Pulmonary artery endothelial cell (primary cell): ENCODE measurements around the gene VAC14. TPM values are rescaled to one million over a fixed set of nuclear protein-coding genes. Genes with fewer than 3 reads are reported as not detected.
"Not testable (repeated sequence)": the region's sequence is repeated elsewhere in the genome, so short reads cannot be mapped to it uniquely, and the experiment has no call there.

Source experiments
- DNase-seq: peaks from one replicate; pipeline ENCODE4 v3.0.0-alpha.2; 2011; ENCODE audit warnings: low read depth, low spot score
- total RNA-seq: library from RNA; depleted of rRNA; stranded (reverse); fragments of >200 nt; gene quantifications from 2 replicates; pipeline ENCODE4 v1.2.3, GENCODE V29; 2014

VAC14 gene
- total RNA-seq: 22.3 and 27.3 TPM in 2 replicates

DNA sequence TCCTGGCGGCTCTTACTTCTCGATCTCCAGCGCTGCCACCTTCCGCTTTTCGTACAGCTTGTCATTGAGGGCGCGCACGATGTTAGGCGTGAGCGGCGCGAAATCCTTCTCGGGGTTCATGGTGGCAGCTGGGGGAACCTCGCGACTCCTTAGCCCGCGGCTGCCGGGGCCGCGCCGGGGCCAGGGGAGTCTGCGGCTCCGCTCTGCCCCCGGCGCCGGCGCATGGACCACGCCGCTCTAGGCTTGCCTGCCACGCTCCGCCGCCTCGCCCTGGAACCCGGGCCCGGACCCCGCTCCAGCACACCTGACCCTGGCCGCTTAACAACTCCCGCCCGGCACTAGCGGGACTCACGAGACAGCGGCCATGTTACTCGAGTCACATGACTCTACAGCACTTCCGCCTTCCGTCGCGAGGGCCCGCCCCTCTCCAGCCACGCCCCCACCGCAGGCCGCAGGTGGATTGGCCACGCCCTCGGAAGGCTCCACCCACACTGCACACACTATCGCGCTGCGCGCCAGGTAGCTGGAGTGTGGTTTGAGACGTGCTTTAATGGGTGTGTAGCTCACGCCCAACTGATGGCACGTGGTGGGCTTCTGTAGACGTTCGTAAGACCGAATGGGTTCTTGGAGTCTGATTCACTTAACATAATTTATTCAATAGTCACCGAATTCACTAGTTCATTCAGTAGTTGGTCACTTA lies at the start of gene VAC14:
TSS of gene VAC14 (minus strand) at position 378 of the 700 bp plus-strand sequence. CDS start at position 120, 258 bp downstream.
- peak; percentile 51 for DNase-seq

DNA sequence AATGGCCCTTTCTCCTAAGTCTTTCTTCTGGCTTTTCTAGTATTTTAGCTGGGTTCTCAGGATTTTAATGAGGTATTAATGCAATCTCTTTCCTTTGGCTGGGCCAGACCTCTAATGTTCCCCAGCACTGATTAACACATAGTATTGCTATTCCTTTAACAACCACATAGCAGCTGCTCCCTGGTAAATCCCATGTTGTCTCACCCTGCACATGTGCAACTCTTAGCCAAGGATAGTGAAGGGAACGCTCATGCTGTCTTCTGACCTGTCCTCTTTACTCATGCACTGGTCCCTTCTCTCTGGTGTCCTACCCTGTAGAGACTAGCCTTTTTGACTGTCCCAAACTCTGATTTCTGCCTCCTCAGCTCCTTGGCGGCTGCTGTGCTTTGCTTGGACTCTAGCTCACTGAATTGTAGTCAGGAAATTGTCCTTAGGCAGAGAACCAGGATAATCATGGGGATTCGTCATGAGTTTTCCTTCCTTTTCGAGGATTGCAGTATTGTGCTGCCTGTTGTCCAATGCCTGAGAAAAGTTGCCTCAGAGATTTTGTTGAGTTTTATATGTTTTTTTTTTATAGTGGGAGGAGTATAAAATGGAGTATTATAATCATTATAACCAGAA lies 22.6 kb upstream of the VAC14 start:
- DNase-seq: not testable (repeated sequence)

DNA sequence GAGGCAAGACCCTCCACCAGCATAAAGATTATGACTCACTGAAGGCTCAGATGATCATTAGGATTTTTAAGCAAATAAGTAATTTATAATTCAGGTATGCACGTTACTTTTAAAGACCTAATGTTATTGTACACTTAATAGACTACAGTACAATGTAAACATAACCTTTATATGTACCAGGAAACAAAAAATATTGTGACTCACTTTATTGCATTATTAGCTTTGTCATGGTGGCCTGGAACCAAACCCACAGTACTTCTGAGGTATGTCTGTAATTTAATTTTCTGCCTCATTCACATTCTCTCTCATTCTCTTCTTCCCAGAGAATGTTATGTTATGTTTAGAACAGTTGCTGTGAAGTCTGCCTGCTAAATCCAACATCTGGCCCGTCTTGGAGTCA lies 21.8 kb upstream of the VAC14 start:
- DNase-seq: not testable (repeated sequence)

DNA sequence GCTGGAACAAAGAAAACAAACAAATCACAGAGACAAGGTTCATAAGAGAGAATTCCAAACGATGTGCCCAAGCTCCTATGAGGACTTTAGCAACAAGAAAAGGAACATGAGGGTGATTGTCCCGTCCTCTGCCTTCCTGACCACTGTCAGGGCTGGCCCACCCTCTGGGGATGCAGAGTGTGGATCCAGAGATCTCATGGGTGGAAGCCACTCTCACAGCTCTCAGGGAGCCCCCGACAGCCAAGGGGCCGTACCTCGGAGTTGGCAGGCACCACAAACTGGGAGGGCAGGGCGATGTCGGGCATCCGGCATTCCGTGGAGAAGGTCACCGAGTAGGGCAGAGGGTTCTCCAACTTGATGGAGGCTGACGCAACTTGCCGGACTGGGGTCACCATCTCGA lies 17.1 kb upstream of the VAC14 start:
- DNase-seq: not testable (repeated sequence)

DNA sequence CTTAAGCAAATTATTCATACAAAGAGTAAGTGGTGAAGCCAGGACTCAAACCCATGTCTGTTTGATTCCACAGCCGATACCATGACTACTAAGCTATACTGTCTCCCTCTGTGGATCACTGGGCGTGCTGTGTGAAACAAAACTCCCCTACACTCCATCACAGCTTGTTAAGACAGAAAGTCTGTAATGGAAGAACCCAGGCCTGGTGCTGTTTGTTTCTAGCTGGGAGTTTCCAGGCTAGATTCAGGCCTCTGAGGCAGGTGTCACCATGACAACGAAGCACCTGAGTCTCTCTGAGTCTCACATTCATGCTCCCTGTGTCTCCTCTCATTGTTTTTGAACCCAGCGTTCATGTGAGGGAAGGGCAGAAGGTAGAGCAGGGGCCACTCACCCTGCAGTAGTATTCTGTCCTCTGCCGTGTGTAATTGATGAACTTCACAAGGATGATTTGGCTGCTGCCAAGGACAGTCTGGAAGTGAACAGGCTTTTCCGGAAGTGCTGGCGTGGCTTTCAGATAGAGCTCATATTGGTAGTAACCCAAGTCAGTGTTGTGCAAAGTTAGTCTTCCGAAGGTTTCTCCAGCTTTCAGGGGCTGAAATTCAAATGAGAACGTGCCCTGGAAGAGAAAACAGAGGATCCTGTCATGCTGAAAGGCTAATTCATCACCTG lies 8.6 kb upstream of the VAC14 start:
- DNase-seq: no peak

DNA sequence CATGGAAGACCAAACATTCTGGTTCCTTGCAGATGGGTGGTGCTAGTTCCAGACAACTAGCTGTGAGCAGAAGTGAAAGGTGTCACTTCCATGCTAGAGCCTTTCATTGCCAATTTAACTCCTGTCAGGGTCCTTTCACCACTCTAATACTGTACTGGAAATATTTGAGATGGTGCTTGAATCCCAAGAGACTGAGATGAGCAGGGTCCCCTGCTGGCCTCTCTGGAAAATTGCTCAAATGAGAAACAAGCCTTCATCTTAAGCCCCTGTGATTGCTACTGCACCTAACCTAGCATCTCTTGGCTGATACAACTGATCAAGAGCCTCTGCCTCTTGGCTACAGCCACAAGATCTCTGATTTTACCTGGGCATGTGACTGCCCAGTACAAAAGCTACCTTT lies 7.4 kb upstream of the VAC14 start:
- DNase-seq: no peak

DNA sequence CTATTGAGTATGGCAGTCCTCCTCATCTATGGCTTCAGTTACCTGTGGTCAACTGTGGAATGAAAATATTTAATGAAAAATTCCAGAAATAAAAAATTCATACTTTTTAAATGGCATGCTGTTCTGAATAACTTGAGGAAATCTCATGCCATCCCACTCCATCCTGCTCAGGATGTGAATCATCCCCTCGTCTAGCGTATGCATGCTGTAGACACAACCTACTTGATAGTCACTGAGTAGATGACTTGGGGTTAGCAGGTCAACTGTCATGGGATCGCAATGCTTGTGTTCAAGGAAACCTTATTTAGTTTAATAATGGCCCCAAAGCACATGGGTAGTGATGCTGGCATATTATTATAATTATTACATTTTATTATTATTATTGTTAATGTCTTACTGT lies 4.8 kb upstream of the VAC14 start:
- DNase-seq: peak; percentile 66

DNA sequence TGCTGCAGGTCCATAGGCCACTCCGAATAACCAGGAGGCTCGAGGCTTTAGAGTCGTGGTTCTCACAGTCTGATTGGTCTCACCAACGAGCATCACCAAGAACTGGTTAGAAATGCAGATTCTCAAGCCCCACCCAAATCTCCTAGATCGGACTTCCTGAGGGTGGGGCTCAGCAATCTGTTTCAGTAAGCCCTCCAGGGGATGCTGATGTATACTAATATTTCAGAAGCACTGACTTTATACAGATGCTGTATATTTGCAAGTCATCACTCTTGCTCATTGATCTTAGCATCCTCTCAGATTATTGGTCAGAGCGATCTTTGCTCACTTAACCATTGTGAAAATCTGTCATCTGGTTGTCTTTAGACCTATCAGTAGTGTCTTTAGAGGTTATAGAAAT lies 4.4 kb upstream of the VAC14 start:
- DNase-seq: no peak

DNA sequence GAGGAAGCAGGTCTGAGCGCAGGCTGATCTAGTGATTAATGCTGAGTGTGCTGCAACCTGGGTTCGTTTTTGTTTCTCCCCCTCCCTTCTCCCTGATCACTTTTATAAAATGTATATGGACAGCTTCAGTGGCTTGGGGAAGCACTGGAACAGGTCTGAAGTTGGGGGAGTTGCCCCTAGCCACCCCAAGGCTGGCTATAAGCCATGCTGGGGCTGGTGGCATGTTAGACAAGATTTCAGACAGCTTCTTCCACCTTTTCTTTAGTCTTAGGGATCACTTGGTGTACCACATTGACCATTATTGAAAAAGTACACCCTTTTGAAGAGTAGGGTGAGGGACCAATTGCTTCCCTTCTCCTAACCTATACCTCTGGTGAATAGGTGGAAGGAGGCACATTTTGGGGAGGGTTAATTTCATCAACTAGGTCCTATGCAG lies 3.8 kb upstream of the VAC14 start:
- no peak for DNase-seq

DNA sequence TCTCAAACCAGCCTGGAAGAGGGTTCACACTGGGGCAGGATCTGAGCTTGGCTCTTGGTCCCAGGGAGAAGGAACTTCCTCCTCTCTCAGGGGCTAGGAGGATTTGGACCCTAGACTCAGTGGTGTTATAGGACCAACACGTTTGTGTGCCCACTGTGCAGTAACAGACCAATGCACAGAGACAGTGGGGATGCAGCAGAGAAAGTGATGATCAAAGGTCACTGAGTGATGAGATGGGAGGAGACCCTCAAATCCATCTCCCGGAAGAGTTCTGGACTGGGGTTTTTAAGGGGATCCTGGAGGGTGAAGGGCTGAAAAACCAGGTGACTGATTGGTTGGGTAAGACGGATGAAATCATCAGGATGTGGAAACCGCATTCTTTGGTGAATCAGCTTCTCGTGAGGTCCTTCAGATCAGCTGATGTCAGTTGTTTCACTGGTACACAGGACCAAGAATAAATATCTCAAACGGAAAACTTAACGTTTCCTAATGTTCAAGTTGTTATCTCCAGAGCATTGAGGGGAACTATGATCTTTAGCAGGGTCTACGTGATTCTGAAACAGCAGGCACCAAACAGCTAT lies 3.3 kb upstream of the VAC14 start:
- peak; percentile 71 for DNase-seq

DNA sequence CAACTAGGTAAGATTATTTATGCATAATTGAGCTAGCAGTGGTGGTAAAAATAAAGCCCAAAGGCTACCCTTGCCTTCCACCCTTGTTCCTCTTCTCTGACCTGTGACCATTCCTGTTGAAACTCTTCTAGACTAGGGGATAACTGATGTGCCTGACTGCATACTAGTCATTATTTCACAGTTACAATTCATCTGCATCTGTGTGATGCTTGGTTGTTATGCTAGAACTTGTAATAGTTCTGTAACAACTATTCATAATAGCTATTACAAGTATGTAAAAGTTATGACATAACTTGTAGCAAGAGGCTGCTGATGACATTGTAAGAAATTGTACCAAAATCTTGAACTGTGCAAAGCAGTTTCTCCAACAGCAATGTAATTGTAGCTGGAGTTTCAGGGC lies 2.4 kb upstream of the VAC14 start:
- no peak for DNase-seq

DNA sequence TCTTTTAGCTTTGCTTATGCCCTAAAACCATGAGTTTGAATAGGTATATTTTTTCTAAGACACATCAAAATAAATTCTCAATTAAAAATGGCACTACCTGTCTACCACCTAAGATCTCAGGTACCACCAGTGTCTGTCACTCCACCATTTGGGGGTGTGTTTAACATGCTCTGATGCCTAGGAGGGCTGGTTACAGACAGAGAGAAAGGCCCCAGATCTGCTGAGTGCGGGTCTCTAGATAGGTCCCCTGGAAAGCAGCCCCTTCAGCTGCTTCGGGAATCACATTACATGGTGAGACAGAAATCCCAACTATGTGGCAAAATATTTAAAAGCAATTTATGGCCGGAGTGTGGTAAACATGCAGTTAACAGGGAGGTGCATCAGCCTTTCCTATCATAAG lies 653 bp upstream of the VAC14 start:
- no peak for DNase-seq

DNA sequence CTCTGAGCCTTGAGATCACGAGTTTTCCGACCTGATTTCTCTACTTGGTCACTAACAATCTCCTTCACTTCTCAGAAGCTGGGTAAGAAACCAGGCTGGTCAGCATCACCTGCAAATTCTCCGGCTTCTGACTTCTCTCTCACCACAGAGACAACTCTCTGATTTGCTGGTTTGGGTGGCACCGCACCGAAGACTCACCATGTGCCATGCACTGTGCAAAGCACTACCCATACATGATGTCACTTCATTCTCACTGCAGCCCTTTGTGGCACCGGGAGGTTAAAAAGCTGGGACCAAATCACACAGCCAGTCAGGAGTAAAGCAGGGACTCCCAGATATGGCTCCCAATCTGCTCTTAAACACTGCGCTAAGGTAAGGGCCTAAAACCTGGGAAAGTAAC lies 647 bp downstream of the VAC14 start:
- DNase-seq: no peak

DNA sequence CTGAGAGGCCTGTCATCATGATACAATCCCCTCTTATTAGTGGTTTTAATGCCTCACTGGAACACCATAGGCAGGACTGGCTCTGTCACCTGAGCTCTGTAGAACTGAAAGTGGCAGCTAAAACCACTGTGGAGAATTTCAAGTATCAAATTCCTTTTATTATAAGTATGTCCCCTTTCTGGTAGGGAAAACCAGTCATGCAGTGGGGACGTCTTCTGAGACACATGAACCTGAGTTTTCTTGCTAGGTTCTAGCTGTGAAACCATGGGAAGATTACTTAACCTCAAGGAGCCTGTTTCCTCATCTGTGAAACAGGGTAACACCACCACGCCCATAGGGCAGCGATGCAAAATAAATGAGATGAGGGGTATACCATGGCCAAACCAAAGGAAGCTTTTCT lies 4.7 kb downstream of the VAC14 start:
- DNase-seq: no peak

DNA sequence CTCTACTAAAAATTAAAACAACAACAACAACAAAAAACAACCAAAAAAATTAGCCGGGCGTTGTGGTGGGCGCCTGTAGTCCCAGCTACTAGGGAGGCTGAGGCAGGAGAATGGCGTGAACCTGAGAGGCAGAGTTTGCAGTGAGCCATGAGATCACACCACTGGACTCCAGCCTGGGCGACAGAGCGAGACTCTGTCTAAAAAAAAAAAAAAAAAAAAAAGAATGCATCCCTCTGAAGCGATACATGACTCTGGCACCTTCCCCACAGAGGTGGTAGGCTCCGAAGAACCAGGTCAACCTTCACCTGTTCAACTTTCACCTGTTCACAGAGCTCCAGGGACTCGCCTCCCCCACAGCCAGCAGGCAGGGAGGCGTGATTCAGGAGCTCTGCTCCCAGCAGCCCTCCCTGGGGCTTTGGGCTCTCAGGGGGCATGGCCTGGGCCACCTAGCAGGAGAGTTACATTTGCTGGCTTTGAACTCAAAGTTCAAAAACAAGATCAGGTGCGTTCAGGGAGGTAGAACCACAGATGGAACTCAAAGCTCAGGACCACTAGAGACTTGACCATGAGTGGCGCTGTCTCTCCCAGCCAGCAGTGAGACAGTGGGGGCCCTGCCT lies 5.6 kb downstream of the VAC14 start:
- no peak for DNase-seq

DNA sequence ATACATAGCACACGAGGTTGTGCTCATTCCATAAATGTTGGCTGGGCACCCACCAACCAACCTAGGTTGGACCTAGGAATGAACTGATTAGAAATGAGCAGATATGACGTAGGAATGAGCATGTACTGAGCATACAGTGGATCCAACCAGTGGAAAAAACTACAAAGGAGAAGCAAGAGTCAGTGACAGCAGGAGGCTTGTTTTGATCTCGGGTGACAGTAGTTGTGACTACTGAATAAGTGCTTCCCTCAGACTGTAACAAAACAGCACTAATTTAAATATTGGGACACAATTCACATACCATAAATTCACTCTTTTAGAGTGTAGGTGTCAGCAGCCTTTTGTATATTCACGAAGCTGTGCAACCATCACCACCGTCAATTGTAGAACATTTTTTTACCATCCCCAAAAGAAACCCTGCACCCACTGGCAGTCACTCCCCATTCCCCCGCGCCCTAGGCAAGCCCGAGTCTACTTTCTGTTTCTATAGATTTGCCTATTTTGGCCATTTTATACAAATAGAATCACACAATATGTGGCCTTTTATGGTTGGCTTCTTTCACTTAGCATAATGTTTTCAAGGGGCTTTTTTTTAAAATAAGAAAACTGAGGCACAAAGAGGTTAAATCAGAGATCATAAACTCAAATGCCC lies 7.0 kb downstream of the VAC14 start:
- no peak for DNase-seq

DNA sequence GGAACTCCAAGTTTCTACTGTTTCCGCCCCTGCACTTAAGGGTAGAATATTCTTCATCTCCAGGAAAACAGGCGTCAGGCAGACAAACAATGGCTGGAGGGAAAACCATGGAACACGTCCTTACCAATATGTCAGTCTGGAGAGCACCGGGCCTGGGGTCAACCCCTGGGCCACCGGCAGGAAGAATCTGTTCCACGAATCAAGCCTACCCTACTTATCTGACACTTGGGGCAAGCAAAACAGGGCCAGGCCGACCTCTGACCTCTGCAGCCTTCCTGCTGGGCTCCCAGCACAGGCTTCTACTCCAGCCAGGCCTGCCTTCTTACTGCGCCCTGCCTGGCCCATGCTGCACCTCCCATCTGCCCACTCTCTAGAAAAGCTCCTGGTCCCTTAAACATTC lies 10.1 kb downstream of the VAC14 start:
- DNase-seq: no peak

DNA sequence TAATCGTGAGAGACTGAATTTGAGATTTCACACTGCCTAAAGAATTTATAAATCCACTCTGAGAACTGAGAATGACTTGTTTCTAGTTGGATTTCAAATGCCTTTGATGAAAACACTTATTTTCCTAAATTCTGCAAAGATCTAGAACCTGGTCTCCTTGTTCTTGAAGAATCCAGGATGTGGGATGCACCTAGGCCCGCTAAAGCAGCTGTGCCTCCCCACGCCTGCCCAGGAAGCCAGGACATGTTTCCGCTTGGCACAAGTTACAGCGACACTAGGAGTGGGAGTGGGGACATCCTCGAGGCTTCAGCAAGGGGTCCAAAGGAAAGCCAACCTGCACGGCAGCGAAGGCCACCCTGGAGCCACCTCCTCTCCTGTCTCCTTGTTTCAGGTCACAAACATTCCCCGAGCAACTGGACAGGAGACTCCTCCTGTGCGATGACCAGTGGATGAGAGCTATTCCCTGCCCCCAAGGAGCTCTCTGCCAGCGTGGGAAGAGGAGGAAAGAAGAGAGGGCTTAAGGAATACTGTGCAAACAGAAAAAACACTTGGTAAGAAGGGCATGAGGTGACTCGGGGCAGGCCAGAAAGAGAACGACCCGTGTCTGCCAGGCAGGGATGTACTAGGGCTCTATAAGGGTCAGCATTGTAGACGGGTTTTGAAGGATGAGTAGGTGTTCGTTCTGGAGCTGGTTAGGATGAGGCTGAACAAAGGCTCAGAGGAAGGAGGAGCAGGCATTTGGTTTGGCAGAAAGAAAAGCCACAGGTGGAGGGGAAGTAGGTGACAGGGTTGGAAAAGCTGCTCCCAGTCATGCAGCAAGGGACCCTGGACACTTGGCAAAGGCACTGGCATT lies 11.1 kb downstream of the VAC14 start:
- DNase-seq: no peak

DNA sequence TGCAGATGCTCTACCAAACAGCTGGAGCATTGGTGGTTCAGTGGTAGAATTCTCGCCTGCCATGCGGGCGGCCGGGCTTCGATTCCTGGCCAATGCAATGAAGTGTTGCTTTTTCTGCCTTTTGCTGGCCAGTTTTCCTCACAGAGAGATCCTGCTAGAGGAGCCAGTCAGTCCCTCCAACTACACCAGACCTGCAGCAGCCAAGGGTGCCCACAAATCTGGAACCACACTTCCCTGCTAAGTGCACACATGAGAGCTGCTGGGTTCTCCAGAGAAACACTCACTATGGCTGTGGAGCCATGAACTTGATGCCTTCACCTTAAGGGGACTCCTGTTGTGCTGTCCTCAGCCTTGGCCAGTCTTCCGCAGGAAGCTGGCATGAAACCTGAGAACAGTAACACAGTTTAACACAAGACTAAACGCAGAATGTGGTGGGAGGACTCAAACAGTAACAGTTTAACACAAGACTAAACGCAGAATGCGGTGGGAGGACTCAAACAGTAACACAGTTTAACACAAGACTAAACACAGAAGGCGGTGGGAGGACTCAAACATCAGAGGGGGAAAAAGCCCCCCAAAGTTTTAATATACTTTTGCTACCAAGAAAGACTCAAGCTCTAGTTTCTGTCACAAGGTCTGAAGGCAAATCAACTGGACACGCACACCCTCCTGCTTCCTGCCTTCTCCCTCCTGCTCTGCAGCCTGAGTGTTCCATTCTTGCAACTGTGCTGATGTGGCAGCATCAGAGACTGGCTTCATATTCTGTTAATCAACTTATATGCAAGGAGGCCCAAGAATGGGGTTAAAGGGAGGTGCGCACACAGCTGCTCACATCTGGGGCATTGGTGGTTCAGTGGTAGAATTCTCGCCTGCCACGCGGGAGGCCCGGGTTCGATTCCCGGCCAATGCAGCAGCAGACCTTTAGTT lies 12.0 kb downstream of the VAC14 start:
- no peak for DNase-seq
